Cardiac septum (tissue), 1 donor: ENCODE measurements around the gene DOCK11. TPM values are rescaled to one million over a fixed set of nuclear protein-coding genes. Genes with fewer than 3 reads are reported as not detected.
"Not testable (repeated sequence)": the region's sequence is repeated elsewhere in the genome, so short reads cannot be mapped to it uniquely, and the experiment has no call there.

Experiments used
- DNase-seq: peaks from one replicate; pipeline ENCODE4 v3.0.0-alpha.2; 2020; ENCODE audit warnings: low spot score
- intact Hi-C: fragments of 100-400 bp; cut with DNase I; formaldehyde crosslinking; loops from one replicate; pipeline ENCODE4 v1.14.0; 2022
- total RNA-seq: library from RNA; stranded (reverse); fragmentation: NEBNext Ultra II Directional; extraction: Animal tissue kit (Norgen Biotek cat#: 25700); gene quantifications from one replicate; pipeline ENCODE4 v1.2.1, GENCODE V29; 2021
- donor health status: DM: no; HTN: no; CAD: no.

DOCK11 gene
- total RNA-seq, 1 donor from 2014 or later = 3.8 TPM

GRCh38 chrX:118560489-118560888 lies 64.9 kb downstream of the DOCK11 start:
- intact Hi-C loops = no loop called here

GRCh38 chrX:118562582-118563164 lies 67.1 kb downstream of the DOCK11 start:
- DNase-seq = no peak
- intact Hi-C loops = no loop called here

More at GRCh38 chrX:118560489-118560888, 64.9 kb downstream of the DOCK11 start:
- DNase-seq = no peak

- DNase-seq = no peak
- intact Hi-C loops = no loop called here
Measured at GRCh38 chrX:118564498-118564897, 68.9 kb downstream of the DOCK11 start.

GRCh38 chrX:118565853-118566252 lies 70.2 kb downstream of the DOCK11 start:
- no peak for DNase-seq
- intact Hi-C loops = no loop called here

- intact Hi-C loops = no loop called here
- no peak for DNase-seq
Measured at GRCh38 chrX:118566359-118566758, 70.7 kb downstream of the DOCK11 start.

- intact Hi-C loops = no loop called here
Measured at GRCh38 chrX:118569676-118570075, 74.1 kb downstream of the DOCK11 start.

GRCh38 chrX:118570209-118570608 lies 74.6 kb downstream of the DOCK11 start:
- no peak for DNase-seq
- intact Hi-C loops = no loop called here

More at GRCh38 chrX:118569676-118570075, 74.1 kb downstream of the DOCK11 start:
- no peak for DNase-seq

GRCh38 chrX:118571836-118572235 lies 76.2 kb downstream of the DOCK11 start:
- intact Hi-C loops = no loop called here
- DNase-seq = no peak

GRCh38 chrX:118574666-118575065 lies 79.1 kb downstream of the DOCK11 start:
- intact Hi-C loops = no loop called here
- DNase-seq = no peak

GRCh38 chrX:118577041-118577440 lies 81.4 kb downstream of the DOCK11 start:
- no peak for DNase-seq

GRCh38 chrX:118579417-118579816 lies 83.8 kb downstream of the DOCK11 start:
- intact Hi-C loops = no loop called here
- no peak for DNase-seq

More at GRCh38 chrX:118577041-118577440, 81.4 kb downstream of the DOCK11 start:
- intact Hi-C loops = no loop called here

GRCh38 chrX:118582926-118583325 lies 87.3 kb downstream of the DOCK11 start:
- DNase-seq, intact Hi-C loops: not testable (repeated sequence)

- DNase-seq = no peak
- intact Hi-C loops = no loop called here
Measured at GRCh38 chrX:118583781-118584180, 88.2 kb downstream of the DOCK11 start.

- intact Hi-C loops = no loop called here
- no peak for DNase-seq
Measured at GRCh38 chrX:118585296-118585695, 89.7 kb downstream of the DOCK11 start.

- intact Hi-C loops, DNase-seq: not testable (repeated sequence)
Measured at GRCh38 chrX:118586206-118586605, 90.6 kb downstream of the DOCK11 start.

- no peak for DNase-seq
- intact Hi-C loops = no loop called here
Measured at GRCh38 chrX:118588715-118589114, 93.1 kb downstream of the DOCK11 start.

GRCh38 chrX:118589227-118589626 lies 93.6 kb downstream of the DOCK11 start:
- intact Hi-C loops = no loop called here
- DNase-seq = no peak

- DNase-seq = no peak
- intact Hi-C loops = no loop called here
Measured at GRCh38 chrX:118593407-118593806, 97.8 kb downstream of the DOCK11 start.

GRCh38 chrX:118594697-118595420 lies 99.2 kb downstream of the DOCK11 start:
- intact Hi-C loops = no loop called here
- no peak for DNase-seq

GRCh38 chrX:118595501-118596042 lies 100.0 kb downstream of the DOCK11 start:
- intact Hi-C loops = no loop called here

GRCh38 chrX:118596390-118596789 lies 100.8 kb downstream of the DOCK11 start:
- DNase-seq = no peak
- intact Hi-C loops = no loop called here

More at GRCh38 chrX:118595501-118596042, 100.0 kb downstream of the DOCK11 start:
- DNase-seq = no peak
